HK-2 (cell line): ENCODE measurements around the gene C1QTNF8.

Source experiments
- DNase-seq: peaks from one replicate; pipeline ENCODE4 v3.0.0-alpha.2; 2018; ENCODE audit not compliant: unreplicated experiment

C1QTNF8 gene

DNA sequence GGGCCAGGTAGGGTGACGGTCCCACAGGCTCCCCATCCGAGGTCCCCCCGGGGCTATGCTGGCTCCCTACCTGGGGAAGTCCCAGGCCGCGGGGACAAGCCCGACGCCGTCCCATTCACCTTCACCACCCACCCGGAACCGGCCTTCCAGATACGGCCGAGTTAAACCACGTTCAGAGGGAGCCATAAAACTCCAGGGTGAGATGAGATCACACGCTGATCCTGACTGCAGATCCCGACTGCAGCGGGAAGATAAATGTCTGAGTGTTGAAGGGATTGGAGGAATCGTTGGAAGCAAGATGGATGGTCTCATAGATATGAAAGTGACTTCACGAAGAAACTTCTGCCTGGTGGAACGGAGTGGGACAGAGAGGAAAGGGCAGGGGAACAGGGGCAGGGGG lies 13.6 kb upstream of the C1QTNF8 start:
- DNase-seq = no peak

DNA sequence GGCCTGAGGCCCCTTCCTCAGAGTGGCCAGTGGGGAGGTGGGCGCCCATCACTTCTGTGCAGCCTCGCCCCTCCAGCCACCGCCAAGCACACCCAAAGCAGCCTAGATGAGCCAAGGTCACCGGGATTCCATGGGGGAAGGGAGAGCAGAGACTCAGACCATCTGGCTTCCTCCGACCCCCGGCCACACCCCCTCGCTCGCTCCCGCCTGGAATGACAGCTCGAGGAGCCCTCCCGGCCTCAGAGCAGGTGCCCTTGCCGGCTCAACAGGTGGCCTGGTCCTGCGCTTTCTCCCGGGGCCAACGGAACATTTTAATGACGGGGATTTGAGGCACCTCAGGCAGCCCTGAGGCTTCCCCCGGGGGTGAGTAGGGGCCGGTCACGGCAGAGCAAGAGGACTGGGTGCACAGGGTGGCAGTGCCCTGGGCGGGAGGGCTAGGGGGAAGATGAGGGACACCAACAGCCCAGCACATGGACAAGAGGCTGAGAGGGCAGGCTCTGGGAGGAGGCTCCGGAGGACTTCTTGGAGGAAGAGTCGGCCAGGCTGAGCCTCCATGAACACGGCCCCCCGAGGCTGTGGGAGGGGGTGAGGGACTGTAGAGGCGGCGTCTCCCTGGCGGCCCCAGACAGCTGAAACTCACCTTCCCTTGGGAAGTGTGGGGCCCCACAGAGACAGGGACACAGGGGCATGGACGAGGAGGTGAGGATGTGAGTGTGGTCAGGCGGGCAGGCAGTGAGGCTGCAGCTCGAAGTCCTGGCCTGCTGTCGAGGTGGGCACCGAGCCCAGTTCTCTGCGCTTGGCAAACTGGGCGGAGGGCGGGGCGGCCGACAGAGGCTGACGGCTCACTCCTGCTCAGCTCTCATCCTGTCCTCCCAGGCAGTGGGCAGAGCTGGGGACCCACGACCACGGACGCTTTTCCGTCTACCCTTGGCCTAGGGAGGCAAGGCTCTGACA lies 12.5 kb upstream of the C1QTNF8 start:
- peak; percentile 35 for DNase-seq

DNA sequence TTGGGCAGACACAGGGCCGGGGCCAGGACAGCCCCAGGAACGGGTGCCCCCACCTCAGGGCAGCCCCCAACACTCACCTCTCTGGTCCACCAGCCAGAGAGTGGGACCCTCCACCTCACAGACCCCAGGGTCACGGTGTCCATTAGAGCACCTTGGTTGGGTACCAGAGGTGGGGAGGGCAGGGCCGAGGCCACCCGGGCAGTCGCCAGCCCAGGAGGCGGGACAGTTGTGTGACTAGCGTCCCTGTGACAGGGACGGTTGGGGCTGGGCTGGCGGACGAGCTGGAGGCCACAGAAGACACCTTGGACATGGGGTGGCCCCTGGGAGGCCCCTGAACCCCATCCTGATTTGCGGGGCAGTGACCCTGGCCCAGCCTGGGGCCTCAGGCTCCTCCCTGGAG lies 11.7 kb upstream of the C1QTNF8 start:
- no peak for DNase-seq

DNA sequence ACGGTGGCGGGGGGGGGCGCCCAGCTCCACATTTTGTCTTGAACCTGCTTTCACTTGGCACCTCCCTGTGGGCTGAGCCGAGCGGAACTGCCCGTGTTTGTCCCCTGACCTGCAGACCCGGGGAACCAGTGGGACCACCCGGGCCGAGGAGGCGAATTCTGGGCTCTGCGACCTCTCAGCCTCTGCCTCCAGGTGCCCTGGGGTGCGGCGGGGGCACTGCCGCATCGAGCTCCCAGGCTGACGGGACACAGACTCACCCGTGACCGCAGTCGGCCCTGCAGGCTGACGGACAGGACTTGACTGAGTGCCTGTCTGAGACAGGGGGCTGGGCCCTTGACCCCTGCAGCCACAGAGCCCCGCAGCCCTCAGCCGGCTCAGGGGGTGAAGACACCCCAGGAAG lies 11.1 kb upstream of the C1QTNF8 start:
- no peak for DNase-seq

DNA sequence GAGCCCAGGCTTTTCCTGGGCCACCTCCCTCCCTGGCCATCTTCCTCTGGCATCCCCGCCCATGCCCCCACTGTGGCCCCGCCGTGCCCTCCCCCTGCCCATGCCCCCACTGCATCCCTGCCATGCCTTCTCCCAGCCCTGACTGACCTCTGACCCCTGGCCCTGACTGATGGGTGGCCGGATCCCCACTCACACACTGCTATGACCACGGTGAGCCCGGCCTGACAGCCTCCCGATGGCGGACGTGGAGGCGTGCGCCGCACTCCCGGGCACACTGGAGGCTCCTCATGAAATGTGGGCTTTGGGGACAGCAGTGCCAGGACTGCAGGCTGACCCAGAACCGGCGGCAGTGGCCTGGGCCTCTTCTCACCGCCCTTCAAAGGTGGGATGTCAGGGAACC lies 10.6 kb upstream of the C1QTNF8 start:
- DNase-seq = no peak

DNA sequence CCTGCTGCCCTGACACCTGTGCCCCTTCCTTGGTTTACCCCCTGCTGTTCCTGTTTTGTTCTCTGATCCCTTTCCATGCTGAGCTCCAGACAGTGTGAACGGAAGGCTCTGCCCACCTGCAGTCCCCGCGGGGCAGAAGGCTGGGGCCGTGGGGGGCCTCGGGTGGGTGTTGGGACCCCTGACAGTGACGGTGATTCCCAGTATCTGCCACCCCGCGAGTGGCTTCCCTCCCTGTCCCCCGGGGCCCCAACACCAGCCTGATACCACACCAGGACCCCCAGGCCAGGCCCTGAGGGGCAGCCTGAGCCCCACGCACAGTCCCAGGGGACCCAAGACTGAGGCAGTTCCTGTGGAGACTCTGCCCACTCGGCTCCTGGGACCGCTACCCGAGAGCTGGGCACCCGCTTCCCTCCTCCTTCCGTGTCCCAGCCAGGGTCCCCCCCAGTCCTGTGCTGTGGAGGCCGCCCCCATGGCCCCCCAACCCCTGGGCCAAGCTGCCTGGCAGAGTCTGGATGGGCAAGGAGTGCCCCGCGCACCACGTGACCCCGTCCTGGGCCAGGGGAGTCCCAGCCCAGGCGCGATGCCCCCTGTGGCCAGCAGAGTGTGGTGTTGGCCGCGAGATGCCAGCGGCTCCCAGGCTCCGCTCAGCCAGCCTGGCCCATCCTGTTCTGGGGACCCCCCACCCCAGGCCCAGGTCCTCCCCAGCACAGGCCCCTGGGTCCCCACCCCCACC lies 10.0 kb upstream of the C1QTNF8 start:
- DNase-seq = peak; percentile 60

DNA sequence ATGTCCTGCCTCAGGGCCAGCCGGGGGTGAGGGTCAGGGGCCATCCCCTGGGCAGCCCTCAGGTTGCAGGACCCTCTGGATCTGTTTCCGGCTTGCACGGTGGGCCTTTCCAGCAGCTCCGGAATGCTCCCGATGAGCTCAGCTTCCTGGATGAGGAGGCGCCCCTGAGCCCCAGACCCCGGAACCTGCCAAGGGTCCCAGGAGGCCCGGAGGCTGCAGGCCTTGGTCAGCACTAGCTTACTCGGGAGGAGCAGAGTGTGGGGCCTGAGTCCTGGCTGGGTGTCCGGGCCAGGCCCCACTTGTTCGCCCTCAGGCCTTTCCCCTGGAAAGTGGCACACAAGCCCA lies 7.6 kb upstream of the C1QTNF8 start:
- no peak for DNase-seq

DNA sequence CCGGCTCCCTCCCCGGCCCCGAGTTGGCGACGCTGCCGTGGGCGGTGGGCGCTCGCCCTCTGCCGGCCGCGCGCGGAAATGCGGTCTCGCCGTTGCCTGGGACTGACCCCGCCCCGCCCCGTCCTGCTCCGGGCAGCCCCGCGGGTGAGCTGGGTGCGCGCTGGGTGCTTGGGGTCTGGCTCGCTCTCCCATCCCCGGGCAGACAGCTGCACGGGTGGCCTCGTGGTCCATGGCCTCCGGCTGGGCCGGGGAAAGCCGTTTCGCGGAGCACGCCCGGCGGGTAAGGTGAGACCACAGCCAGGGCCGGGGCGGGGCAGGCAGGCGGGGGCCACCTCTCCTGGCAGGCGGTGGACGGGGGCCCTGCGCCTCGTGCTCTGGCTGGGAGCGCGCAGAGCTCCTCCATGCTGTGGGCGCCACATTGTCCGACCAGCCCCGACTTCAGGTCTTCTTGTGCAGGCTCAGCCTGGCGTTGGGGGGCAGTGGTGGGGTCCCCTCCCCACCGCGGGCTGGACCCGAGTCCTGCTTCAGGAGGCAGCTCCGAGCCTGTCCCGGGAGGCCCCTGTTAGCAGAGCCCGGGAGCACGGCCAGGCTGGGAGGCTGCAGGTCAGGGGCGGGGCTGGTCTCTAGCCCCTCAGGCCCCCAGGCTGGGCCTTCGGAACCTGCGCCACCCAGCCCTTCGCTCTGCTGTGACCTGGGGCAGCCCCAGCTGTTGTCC lies 7.0 kb upstream of the C1QTNF8 start:
- peak; percentile 62 for DNase-seq

DNA sequence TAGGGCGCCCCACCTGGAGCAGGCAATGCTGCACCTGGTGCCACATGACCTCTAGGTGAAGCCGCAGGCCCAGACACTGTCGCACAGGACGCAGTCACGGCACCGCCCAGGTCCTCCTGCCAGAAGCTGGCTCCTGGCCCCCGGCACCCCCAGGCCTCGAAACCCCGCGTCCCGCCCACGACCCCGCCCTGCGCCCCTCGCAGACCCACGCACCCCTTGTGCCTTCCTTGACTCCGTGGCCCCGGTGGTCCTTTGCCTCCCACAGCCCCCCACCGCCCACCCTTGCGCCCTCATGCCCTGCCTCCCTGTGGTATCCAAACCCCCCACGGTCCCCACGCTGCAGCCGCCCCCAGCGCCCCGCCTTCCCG lies 6.3 kb upstream of the C1QTNF8 start:
- no peak for DNase-seq

DNA sequence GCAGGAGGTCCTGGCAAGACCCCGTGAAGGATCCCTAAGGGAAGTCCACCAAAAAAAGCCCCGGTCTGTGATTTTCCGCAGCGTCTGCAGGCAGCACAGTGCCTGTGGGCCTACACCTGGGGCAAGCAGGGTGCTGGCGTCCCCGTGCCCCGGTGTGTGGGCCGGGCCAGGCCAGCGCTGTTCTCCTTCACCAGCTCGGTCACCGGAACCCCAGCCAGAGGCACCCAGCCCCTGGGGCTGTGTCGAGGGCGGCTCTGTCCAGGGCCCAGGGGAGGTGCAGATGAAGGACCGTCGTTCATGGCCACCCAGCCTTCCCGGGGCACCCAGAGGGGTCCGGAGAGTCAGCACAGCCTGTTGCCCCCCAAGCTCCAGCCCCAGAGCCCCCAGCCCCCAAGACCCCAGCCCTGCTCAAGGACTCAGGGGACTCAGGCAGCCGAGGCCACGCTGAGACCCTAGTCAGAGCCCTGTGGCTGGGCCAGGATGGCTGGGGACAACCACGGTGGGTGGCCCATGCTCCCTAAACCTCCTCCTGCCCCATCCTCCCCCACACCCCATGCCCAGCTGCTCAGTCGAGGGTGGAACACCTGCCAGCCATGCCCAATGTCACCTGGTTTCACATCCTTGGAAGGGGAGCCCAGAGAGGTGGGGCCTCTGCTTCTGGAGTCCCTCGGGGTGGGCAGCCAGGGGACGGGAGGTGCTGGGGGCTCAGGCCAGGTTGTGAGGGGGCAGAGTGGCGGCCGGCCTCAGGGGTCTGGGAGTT lies 5.7 kb upstream of the C1QTNF8 start:
- no peak for DNase-seq

DNA sequence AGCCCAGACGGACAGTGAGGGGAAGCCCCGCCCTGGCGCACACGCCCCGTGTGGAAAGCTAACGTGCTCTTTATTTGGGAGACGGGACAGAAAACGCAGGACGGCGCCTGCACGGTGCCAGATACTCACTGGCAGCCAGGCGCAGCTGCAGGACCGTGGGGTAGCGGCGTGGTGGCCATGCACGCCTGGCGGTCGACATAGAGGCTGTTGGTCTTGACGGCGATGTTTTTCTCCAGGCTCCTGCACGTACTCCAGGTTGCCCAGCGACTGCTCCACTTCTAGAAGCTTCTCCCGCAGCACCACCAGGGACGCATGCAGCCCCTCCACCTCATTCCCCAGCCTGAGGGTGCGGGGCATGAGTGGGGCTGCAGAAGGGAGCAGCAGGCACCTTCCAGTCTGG lies 5.1 kb upstream of the C1QTNF8 start:
- no peak for DNase-seq

DNA sequence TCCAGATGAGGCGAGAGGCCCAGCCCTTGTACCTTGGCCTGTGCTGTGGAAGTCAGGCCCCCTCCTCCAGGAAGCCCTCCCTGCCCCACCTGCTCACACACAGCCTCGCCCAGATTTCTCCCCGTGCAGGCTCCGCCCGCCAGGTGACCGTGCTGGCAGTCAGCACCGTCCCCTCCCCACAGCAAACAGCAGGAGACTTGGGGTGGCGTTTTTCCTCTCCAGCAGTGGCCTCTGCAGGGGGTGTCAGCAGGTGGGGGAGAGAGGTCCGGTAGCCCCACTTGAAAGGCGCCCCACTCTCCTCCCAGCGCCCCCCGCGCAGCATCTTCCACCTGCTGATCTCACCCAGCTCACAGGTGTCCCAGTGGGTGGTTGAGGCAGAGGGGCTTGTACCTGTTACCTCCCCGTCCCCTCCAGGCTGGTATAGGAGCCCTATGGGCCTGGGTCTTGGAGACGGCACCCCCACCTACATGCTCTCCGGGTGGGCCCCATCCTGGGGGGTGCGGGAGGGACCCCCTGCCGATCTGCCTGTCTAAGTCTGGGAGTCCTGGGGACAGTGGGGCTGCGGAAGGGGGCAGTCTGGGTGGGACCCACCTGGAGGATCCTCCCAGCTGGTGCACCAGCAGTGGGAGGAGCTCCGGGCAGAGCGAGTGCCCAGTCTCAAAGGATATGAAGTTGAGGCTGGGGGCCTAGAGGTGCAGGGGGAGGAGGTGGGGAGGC lies 4.2 kb upstream of the C1QTNF8 start:
- DNase-seq = no peak

DNA sequence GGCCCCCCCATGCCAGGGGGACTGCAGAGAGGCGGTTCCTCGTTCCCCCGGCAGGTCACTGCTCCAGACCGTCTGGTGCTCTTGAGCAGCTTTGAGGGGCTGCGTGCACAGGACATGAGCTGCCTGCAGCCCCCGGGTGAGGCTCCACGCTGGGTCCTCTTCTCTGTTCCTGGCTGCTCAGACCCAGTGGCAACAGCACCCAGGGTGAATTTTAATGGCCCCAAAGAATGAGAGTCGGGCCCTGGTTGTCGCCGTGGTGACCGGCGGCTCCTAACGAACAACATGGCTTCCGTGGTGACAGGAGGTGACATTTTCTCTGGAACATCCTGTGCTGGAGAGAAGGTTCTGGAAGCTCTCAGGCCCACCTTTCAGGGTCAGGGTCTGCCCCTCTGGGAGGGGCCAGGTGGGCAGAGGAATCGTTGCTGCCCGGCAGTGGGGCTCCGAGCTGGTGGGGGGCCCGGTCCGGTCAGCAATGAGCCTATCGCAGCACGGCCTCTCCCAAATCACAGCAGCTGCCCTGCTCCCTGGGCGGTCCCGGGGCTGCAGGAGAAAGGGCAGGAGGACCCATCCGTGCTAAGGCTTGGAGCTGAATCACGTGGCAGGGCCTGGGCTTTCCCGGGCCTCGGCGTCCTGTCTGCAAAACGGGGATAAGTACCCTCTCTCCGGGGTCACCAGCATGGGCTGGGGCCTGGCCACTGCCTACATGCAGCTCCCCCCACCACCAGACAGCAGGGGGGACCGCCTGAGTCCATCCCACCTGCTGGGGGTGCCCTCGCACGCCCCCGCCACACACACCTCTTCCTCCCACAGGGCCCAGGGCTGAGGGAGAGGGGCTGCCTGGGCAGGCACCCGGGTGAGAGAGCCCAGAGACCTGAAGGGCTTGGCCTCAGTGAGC lies 3.4 kb upstream of the C1QTNF8 start:
- DNase-seq = no peak

DNA sequence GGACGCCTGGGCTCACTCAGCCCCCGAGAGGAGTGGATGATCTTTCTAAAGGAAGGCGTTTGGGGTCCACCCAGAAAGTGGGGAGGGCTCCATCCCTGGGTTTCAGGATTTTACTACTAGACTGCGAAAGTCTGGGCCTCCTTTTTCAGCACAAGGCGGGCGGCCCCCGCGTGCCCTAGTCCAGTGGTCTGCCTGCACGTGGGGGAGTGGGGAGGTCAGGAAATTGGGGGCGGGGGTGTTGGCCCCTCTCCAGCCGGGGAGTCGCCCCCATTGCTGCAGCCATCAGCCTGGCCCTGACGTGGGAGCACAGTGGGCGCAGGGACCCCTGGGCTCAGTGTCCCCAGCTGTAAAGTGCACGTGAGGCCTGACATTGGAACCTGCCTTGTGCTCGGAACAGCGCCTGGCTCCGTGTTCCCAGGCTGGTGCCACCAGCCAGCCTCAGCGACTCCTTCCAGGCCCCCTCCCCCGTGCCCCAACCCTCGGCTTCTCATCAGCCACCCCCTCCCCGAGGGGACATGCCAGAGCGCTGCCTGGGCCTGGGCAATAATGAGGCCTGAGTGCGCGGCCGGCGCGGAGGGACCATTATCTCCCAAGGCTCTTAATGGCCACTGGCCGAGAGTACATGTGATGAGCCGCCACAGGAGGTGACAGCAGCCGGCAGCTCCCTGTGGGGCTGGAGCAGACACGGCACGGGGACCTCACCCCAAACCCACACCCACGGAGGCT lies 2.4 kb upstream of the C1QTNF8 start:
- no peak for DNase-seq

DNA sequence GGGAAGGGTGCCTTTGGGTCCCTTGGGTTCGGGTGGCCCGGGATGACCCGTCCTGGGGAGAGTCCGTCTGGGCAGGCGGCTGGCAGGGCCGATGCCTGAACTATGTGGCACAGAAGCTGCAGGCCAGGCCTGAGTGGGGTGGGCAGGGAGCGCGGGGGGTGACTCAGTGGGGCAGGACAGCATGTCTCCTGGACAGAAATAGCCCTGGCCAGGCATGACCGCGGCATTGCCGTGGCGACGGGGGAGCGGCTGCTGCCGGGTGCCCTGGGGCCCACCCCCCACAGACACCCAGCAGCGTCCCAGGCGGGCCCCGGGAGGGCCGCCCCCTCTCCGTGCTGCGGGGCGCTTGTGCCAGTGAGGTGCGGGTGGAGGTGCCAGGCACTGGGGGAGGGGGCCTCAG lies 1.8 kb upstream of the C1QTNF8 start:
- peak; percentile 57 for DNase-seq

DNA sequence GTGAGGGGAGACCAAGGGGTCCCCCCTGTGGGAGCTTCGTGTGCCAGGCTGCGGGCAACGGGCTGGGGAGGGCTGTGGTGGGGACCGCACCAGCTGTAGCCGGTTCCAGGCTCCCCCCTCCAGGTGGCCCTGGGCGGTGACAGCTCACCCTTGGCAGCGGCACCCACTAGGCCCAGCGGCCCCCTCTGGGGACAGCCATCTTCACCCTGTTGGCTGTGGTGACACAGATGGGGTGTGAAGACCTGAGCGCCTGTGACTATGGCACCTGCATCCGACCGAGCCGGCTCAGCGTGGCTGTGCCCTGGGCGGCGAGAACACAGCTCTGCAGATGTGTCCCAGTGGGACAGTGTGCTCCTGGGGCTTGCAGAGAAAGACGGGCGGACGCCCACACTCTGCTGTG lies 1.1 kb upstream of the C1QTNF8 start:
- no peak for DNase-seq

DNA sequence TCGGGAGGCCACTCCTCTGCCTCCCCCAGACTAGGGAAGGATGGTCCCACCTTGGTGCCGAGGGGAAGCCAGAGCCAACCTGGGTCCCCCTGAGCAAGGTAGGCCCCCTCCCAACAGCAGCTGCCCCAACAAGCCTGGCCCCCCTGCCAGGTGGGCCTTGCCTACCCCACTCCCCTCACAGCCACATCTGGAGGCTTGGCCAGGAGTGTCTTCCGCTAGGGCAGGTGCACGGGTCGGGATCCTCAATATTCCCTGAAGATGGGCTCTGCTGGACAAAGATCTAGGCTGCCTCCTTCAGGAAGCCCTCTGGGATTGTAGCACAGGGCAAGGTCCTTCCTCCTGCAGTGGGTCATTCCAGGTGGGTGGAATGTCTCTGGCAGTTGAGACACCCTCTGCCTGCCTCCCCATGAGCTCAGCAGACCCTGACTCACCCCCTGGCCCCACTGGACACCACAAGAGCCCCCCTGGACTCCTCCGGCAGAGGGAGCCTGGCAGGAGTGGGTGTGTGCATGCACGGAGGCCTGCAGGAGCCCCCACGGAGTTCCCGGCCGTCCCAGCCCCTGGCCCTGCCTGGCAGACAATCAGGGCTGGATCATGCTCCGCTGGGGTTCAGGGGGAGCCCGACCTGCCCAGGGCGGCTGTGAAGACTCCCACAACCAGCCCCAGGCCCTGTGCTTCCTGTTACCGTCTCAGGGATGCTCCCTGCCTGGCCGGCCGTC lies 435 bp downstream of the C1QTNF8 start:
- DNase-seq = no peak

DNA sequence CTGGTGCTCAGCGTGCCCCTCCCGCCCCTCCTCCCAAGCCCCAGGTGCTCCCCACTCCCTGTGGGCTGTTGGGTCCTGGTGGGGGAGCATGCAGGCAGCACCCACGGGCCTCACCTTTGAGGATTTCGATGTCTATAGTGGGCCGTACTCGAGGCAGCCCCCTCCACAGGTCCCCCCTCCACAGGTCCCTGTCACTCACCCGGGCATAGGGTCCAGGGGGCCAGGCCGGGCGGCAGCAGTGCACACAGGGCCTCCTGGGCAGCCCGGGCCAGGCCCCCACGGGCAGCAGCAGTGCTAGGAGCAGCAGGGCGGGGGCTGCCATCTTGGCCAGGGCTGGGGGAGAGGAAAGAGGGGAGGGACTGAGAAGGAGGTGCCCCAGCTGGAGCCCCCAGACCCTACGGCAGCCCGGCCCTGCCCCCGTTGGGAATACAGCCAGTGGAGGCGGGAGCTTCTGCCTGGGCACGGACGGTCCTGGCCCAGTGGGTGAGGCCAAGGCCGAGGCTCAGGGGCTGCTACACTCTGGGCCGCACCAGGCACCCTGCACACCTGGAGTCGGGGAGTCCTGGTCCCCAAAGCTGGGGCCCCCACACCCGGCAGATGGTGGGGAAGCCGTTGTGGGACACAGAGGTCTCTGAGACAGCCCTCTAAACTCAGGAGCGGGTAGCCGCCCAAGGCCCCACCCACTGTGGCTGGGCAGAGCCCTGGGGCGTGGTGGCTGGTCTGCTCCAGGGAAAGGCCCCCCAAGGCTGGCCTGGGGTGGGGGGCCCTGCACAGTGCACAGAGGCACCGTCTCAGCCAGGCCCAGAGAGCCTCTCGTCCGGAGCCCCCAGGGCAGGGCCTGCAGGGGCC lies 1.2 kb downstream of the C1QTNF8 start:
- DNase-seq = no peak
